Effector CD8-positive, alpha-beta T cell (primary cell): ENCODE results near the gene PNCK.

Experiments used
- DNase-seq: peaks from one replicate; lab custom pipeline; 2025; lab: John Stamatoyannopoulos, UW

The PNCK gene

GRCh38 chrX:153627675-153628111 lies 45.9 kb downstream of the PNCK start:
- no peak for DNase-seq

GRCh38 chrX:153626863-153627674 lies 46.5 kb downstream of the PNCK start:
- no peak for DNase-seq

GRCh38 chrX:153626025-153626633 lies 47.5 kb downstream of the PNCK start:
- no peak for DNase-seq

- no peak for DNase-seq
These were observed 48.2 kb downstream of the PNCK start for GRCh38 chrX:153625271-153626024.

- no peak for DNase-seq
These were observed 49.2 kb downstream of the PNCK start for GRCh38 chrX:153624196-153625091.

GRCh38 chrX:153623310-153624029 lies 50.1 kb downstream of the PNCK start:
- DNase-seq = no peak

GRCh38 chrX:153622661-153623309 lies 50.8 kb downstream of the PNCK start:
- no peak for DNase-seq

- DNase-seq = no peak
These were observed 51.5 kb downstream of the PNCK start for GRCh38 chrX:153621949-153622598.

- no peak for DNase-seq
These were observed 53.0 kb downstream of the PNCK start for GRCh38 chrX:153620576-153620975.
